Coronary artery (tissue), 2 donors: Measurements from ENCODE around the gene SIGLEC6.

Experiments used
- DNase-seq: peaks from one replicate; pipeline ENCODE4 v3.0.0-alpha.2; 2017; ENCODE audit warnings: low spot score
- H3K27ac ChIP-seq, 2 donors: fragments of 200-600 bp; sonication (generic); one replicate each; pipeline ENCODE4 v1.5.1; 2016 to 2019
- H3K4me3 ChIP-seq: fragments of 200-600 bp; sonication (generic); 2 replicates; pipeline ENCODE4 v1.5.1; 2016; ENCODE audit warnings: mild to moderate bottlenecking, moderate library complexity
- TF ChIP-seq, protein P1 (sequence below): fragments of 200-600 bp; sonication (generic); IDR thresholded peaks from one replicate; pipeline ENCODE4 v1.5.1; 2019; ENCODE audit warnings: antibody characterized with exemption

Gene SIGLEC6

DNA sequence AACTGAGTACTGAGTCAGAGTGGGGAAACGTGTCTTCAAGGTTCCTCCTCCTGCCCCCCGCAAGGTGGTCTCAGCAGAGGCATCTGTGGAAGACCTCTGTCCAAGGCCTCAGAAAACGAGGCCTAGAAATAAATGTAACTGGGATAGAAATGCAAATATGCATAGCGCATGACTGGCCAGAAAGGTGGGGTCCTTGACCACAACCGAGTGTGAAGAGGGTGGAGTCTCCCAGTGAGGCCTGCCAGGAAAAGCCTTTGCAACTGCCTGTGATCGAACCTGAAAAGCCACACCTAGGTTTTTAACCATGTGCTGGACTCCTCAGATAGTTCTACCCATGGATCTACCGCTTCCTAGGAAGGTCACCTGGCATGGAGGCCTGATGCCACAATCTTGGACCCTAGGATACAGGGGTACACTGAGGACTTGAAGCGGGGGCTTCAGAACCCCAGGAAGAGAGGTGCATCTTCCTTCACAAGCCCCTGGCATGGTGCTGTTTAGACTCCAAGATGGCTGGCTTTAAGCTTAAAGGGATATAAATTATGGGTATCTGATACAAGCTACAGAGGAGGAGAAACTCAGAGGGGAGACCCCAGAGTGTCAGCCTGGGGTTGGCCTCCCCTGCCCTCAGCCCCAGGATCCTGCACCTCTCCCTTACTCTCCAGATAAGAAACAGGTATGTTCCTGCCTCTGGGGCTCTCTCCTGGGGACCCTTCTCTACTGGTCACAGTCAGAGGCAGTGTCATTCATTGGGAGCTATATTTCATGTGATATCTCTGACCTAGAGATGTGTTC is 18.3 kb upstream of the SIGLEC6 start:
- TF ChIP-seq, protein P1, sequence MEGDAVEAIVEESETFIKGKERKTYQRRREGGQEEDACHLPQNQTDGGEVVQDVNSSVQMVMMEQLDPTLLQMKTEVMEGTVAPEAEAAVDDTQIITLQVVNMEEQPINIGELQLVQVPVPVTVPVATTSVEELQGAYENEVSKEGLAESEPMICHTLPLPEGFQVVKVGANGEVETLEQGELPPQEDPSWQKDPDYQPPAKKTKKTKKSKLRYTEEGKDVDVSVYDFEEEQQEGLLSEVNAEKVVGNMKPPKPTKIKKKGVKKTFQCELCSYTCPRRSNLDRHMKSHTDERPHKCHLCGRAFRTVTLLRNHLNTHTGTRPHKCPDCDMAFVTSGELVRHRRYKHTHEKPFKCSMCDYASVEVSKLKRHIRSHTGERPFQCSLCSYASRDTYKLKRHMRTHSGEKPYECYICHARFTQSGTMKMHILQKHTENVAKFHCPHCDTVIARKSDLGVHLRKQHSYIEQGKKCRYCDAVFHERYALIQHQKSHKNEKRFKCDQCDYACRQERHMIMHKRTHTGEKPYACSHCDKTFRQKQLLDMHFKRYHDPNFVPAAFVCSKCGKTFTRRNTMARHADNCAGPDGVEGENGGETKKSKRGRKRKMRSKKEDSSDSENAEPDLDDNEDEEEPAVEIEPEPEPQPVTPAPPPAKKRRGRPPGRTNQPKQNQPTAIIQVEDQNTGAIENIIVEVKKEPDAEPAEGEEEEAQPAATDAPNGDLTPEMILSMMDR, result no peak
- Histone ChIP-seq H3K27ac (no peak overlapping the region), H3K4me3 (no peak overlapping the region)
- no peak for DNase-seq

DNA sequence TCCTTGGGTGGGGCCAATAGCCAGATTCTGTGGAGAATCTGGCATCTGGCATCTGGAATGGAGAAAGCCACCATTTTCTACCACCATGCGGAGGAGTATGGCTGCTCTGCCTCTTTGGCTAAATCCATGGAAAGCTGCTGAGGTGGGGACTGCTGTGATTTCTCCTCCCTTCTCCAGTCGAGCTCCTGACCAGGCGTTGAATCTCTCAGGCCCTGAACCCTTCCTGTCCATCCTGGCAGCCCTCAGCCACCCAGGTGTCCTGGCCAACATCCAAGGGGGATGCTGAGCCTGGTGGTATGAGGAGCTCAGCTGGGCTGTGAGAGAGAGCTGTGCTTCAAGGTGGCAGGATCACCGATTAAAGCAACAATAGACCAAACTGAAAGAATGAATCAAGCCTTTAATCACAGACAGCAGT is 17.4 kb upstream of the SIGLEC6 start:
- Histone ChIP-seq H3K4me3 (no peak overlapping the region), H3K27ac (no peak overlapping the region)
- no peak for DNase-seq
- TF ChIP-seq, protein P1, result no peak

DNA sequence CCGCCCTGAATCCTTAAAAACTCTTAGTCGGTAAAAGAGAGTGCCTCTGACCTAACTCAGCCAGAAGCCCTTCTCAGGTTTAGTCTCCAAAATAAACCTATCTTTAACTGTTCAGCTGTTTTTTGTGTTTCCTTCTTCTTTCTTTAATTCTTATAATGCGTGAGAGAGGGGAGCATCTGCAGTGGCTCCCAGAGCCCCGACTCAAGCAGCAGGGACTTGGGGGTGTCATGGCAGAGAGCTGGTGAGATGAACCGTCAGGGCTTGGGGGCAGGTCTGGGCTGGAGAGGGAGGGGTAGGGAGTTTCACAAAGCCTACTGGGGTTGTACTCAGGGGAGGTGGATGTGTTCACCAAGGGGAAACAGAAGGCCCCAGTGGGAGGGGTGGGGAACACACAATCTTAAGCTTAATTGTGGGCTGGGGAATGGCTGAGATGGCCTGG is 16.8 kb upstream of the SIGLEC6 start:
- DNase-seq, result no peak
- H3K27ac ChIP-seq, result no peak overlapping the region
- no peak overlapping the region for H3K4me3 ChIP-seq
- TF ChIP-seq, protein P1, result no peak

DNA sequence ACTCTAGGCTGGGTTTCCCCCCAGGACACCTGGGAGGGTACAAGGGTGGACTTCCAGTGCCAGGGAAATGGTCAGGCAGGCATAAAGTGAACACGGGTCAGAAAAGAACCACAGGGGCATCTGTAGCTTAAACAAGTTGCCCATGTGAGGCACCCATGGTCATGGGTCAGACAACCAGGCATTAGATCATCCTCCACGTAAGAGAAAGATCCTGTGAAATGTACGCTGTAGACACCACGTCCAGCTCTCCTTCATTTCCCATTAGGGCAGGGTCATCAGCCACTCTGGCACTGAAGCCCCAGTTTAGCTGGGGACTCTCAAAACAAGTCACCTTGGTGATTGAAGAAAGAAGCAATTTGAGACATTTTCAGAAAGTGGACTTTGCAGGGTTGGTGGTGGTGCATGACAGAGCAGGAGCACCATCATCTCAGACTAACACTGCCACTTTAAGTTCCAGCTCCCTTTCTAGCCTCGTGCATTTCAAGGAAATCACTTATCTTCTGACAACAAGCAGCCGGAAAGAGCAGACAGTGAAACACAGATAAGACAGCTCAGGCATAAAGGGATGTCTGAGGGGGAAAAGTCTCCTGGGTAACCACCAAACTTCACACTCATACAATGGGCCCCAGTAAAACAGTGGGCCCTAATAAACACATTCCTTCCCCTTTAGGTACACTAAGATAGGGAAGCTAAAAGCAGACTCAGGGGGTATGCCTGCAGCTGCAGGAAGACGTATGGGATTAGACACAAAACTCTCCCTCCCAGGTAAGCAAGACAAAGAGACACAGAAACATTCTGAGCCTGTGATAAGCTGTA is 16.1 kb upstream of the SIGLEC6 start:
- Histone ChIP-seq H3K27ac (no peak overlapping the region), H3K4me3 (no peak overlapping the region)
- TF ChIP-seq, protein P1, result no peak
- no peak for DNase-seq

DNA sequence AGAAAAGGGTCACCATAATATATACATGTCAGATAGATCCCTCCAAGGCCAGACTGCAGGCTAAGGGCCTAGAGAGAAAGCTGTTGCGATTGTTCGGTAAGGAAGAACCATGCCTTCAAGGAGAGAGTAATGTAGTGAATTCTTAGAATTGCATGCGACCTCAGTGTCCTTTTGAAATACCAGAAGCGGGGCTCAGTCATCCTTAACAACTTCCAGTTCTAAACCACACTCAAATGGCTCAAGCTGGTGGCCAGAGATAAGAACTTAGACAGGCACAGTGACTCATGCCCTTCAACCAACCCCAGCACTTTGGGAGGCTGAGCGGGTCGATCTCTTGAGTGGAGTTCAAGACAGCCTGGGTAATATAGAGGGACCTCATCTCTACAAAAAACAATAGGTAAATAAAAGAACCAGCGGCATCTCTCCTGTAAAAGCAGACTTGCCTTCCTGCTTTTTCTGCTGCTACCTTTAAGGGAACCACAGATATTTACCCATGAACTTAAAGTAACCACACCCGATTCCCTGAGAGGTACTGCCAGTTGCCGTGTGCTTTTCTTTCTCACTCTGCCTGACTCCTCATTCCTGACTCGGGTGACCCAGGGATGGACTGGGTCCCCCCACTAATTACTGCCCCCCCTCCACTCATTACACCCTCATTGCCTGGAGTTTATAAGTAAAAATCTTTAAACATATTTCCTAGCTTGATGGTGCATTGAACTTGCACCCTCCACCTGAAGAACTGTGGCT is 15.4 kb upstream of the SIGLEC6 start:
- H3K27ac ChIP-seq, result no peak overlapping the region
- TF ChIP-seq, protein P1, result no peak
- no peak for DNase-seq
- H3K4me3 ChIP-seq, result no peak overlapping the region

DNA sequence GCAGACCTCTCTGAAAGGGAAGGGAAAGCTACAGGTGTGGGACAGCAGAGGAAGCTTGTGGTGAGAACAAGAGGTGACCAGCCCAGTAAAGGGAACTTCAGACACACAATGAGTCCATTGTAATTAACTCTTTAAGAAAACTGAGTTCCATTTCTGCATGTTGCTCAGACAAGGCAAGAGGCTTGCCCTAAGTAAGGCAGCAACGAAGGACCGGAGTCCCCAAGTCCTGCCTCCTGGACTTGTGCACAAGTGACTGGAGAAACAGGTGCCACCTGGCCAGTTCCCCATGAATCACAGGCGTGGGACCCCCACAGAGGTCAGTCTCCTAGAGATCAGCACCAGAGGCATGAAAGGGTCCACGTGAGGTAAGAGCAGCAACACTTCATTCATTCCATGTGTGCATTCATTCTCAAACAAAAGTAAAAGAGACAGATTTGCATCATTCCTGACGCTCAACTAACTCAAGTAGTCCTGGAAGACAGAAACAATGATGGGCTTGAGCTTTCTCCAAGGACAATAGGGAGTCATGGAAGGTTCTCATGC is 14.7 kb upstream of the SIGLEC6 start:
- TF ChIP-seq, protein P1, result no peak
- no peak overlapping the region for H3K27ac ChIP-seq
- DNase-seq, result no peak
- no peak overlapping the region for H3K4me3 ChIP-seq
